Endodermal cell (in vitro differentiated cells): ENCODE measurements around the gene HNRNPUL1. TPM values are rescaled to one million over a fixed set of nuclear protein-coding genes. Genes with fewer than 3 reads are reported as not detected.
A peak's percentile ranks its signal among the peaks of the same experiment; 100 is the strongest.

Experiments
- DNase-seq: peaks from one replicate; pipeline ENCODE4 v3.0.0-alpha.2; 2017
- H3K27ac ChIP-seq: 2 replicates; pipeline ENCODE4 v1.5.1; 2013; ENCODE audit warnings: mild to moderate bottlenecking, low read depth, low read length, moderate library complexity
- H3K27me3 ChIP-seq: 2 replicates; pipeline ENCODE4 v1.6.1; 2013; ENCODE audit warnings: mild to moderate bottlenecking, low read length, moderate library complexity; ENCODE audit not compliant: insufficient read depth, control insufficient read depth, poor library complexity, severe bottlenecking
- H3K36me3 ChIP-seq: 2 replicates; pipeline ENCODE4 v1.7.0; 2013; ENCODE audit warnings: mild to moderate bottlenecking, low read length, moderate library complexity; ENCODE audit not compliant: control insufficient read depth, insufficient read depth
- H3K4me1 ChIP-seq: one replicate; pipeline ENCODE4 v1.7.0; 2013; ENCODE audit warnings: low read length; ENCODE audit not compliant: control insufficient read depth, insufficient read depth
- H3K4me3 ChIP-seq: 2 replicates; pipeline ENCODE4 v1.5.1; 2013; ENCODE audit warnings: mild to moderate bottlenecking, low read length, moderate library complexity
- H3K9ac ChIP-seq: 2 replicates; pipeline ENCODE4 v1.6.1; 2013; ENCODE audit warnings: mild to moderate bottlenecking, low read length, moderate library complexity; ENCODE audit not compliant: poor library complexity, severe bottlenecking; ENCODE audit errors: extremely low read depth
- H3K9me3 ChIP-seq: 2 replicates; pipeline ENCODE4 v1.6.1; 2013; ENCODE audit warnings: mild to moderate bottlenecking, low read length, moderate library complexity; ENCODE audit not compliant: control insufficient read depth
- H3K27ac Mint-ChIP-seq: 2 replicates; pipeline ENCODE4 v1.8.0; 2020; ENCODE audit warnings: mixed read lengths
- H3K27me3 Mint-ChIP-seq: 2 replicates; pipeline ENCODE4 v1.8.0; 2021; ENCODE audit warnings: mild to moderate bottlenecking, mixed read lengths; ENCODE audit not compliant: insufficient read depth
- H3K36me3 Mint-ChIP-seq: 2 replicates; pipeline ENCODE4 v1.8.0; 2020; ENCODE audit warnings: low read depth, mixed read lengths
- H3K4me1 Mint-ChIP-seq: 2 replicates; pipeline ENCODE4 v1.8.0; 2020; ENCODE audit warnings: mixed read lengths
- H3K4me3 Mint-ChIP-seq: 2 replicates; pipeline ENCODE4 v1.8.0; 2020; ENCODE audit warnings: mild to moderate bottlenecking, moderate library complexity, mixed read lengths
- H3K9me3 Mint-ChIP-seq: 2 replicates; pipeline ENCODE4 v1.8.0; 2020; ENCODE audit warnings: mild to moderate bottlenecking, mixed read lengths
- CTCF ChIP-seq: fragments of 200-600 bp; sonication (generic); conservative IDR thresholded peaks from 2 replicates; pipeline ENCODE4 v1.5.0; 2021; ENCODE audit warnings: antibody characterized with exemption, mild to moderate bottlenecking
- WGBS, 2 experiments: methylation state at CpG; one replicate each; pipeline versions ENCODE4 v1.1.5 to v1.1.7; 2013; ENCODE audit warnings: missing lambda C conversion rate in 2 of 2, mixed read lengths in 1 of 2; ENCODE audit not compliant: insufficient coverage in 1 of 2, insufficient read length in 1 of 2; 5-methylcytosine and 5-hydroxymethylcytosine counted together
- total RNA-seq, 2 donors: library from RNA; stranded (reverse); fragmentation: NEBNext Ultra II Directional in 1 of 2; extraction: Animal tissue kit (Norgen Biotek cat#: 25700) in 1 of 2; gene quantifications; 2 replicates in 1 of 2; 3 replicates in 1 of 2; pipeline ENCODE4 v1.2.1, GENCODE V29; 2021

Gene HNRNPUL1
- total RNA-seq, 2 donors from 2014 or later, result 211 to 225 TPM

DNA sequence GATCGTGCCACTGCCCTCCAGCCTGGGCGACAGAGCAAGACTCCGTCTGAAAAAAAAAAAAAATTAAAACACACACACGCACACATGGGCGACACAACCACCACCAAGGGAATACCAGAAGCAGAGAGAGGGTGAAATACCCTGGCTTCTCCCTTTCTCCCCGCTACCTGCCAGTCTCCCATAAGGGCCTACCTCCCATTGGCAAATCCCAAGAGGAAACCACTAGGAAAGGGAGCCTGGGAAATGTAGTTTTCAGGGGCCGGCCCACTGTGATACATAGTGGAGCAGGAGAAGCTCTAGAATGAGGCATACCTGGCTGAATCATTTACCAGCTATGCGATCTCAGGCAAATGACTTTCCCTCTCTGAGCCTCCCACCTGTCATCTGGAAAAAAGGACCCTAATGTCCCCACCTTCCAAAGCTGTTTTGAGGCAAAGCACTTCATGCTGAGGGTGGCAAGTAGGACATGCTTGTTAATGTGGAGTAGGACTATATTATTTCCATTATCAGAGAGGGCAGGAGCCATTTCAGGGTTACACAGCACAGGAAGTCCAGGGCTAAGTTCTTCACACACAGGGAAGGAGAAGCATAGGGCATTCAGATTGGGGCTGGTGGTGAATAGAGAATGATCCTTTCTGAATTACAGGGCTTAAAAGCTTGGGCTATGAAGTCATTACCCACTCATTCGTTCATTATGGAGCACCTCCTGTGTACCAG is 14.3 kb upstream of the HNRNPUL1 start:
- no peak overlapping the region for H3K4me3 Mint-ChIP-seq
- H3K36me3 ChIP-seq, result no peaks in the 10 kb centered on the region
- peak; percentile 81 for DNase-seq
- H3K27me3 Mint-ChIP-seq, result no peaks in the 10 kb centered on the region
- WGBS, 2 experiments, result 92 to 93% methylated on average over 6 to 9 of the region's 9 CpGs
- no peaks in the 10 kb centered on the region for H3K27me3 ChIP-seq
- H3K4me1 ChIP-seq, result no peaks in the 10 kb centered on the region
- no peaks in the 10 kb centered on the region for H3K9me3 ChIP-seq
- H3K9ac ChIP-seq, result no peak overlapping the region
- no peak overlapping the region for H3K27ac Mint-ChIP-seq
- no peak overlapping the region for H3K4me3 ChIP-seq
- no peaks in the 10 kb centered on the region for H3K9me3 Mint-ChIP-seq
- TF ChIP-seq CTCF, result no peak
- H3K36me3 Mint-ChIP-seq, result peaks cover 29% of the 10 kb centered on the region
- H3K4me1 Mint-ChIP-seq, result no peaks in the 10 kb centered on the region
- H3K27ac ChIP-seq, result no peak overlapping the region

DNA sequence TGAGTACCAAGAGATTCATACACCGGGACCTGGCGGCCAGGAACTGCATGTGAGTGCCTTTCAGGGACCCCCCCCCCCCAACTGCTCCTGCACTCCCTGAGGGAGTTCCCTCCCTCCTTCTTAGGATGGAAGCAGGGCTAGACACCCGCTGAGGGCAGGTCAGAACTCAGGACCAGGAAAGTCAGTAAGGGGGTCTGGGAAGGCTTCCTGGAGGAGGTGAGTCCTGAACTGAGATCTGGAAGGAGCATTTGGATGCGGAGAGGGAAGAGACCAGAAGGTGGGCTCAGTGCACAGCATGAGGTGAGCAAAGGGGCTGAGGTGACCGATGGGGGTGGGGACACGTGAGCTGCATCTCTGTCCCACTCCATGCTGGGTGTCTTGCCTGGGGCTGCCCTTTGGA is 10.5 kb upstream of the HNRNPUL1 start:
- peaks cover 13% of the 10 kb centered on the region for H3K36me3 Mint-ChIP-seq
- WGBS, 2 experiments, result 80 to 96% methylated on average over 2 to 6 of the region's 6 CpGs
- H3K27ac ChIP-seq, result no peak overlapping the region

DNA sequence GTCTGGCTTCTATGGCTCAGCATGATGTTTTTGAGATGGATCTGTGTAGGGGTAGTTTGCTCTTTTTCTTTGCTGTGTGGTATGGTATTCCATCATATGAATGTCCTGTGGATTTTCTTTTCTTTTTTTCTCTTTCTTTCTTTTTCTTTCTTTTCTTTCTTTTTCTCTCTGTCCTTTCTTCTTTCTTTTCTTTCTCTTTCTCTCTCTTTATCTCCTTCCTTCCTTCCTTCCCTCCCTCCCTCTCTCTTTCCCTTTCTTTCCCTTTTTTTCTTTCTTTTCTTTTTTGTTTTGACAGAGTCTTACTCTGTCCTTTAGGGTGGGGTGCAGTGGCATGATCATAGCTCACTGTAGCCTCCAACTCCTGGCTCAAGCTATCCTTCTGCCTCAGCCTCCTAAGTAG is 9.0 kb upstream of the HNRNPUL1 start:
- H3K36me3 Mint-ChIP-seq, result peaks cover 16% of the 10 kb centered on the region
- H3K27me3 ChIP-seq, result no peaks in the 10 kb centered on the region
- peaks cover 3% of the 10 kb centered on the region for H3K4me1 Mint-ChIP-seq
- H3K27ac ChIP-seq, result no peak overlapping the region
- no peaks in the 10 kb centered on the region for H3K9me3 ChIP-seq
- H3K27ac Mint-ChIP-seq, result no peak overlapping the region
- H3K27me3 Mint-ChIP-seq, result no peaks in the 10 kb centered on the region
- no peaks in the 10 kb centered on the region for H3K4me1 ChIP-seq
- DNase-seq, result no peak
- no peak overlapping the region for H3K4me3 Mint-ChIP-seq
- H3K9me3 Mint-ChIP-seq, result no peaks in the 10 kb centered on the region
- TF ChIP-seq CTCF, result no peak
- H3K36me3 ChIP-seq, result peaks cover 4% of the 10 kb centered on the region
- no peak overlapping the region for H3K4me3 ChIP-seq
- H3K9ac ChIP-seq, result no peak overlapping the region

More for the DNA sequence above, 10.5 kb upstream of the HNRNPUL1 start:
- Histone ChIP-seq H3K4me3 (no peak overlapping the region), H3K4me1 (no peaks in the 10 kb centered on the region), H3K36me3 (peaks cover 4% of the 10 kb centered on the region), H3K9me3 (no peaks in the 10 kb centered on the region), H3K27me3 (no peaks in the 10 kb centered on the region), H3K9ac (no peak overlapping the region)
- Mint-ChIP-seq H3K27ac (no peak overlapping the region), H3K4me3 (no peak overlapping the region), H3K27me3 (no peaks in the 10 kb centered on the region), H3K4me1 (no peaks in the 10 kb centered on the region), H3K9me3 (no peaks in the 10 kb centered on the region)
- no peak for DNase-seq
- TF ChIP-seq CTCF, result no peak
